Brain microvascular endothelial cell (primary cell): ENCODE measurements around the gene PNPT1.
"Not testable (repeated sequence)": the region's sequence is repeated elsewhere in the genome, so short reads cannot be mapped to it uniquely, and the experiment has no call there.

ENCODE experiments used
- DNase-seq: peaks from one replicate; pipeline ENCODE4 v3.0.0-alpha.2; 2020
- H3K27ac ChIP-seq: fragments of 250-450 bp; sonication (Bioruptor Pico); 2 replicates; pipeline ENCODE4 v1.5.1; 2020; ENCODE audit warnings: mild to moderate bottlenecking, moderate library complexity
- H3K27me3 ChIP-seq: fragments of 250-450 bp; sonication (Bioruptor Pico); replicated peaks from 2 replicates; pipeline ENCODE4 v1.5.1; 2020; ENCODE audit warnings: mild to moderate bottlenecking
- H3K36me3 ChIP-seq: fragments of 250-450 bp; sonication (Bioruptor Pico); replicated peaks from 2 replicates; pipeline ENCODE4 v1.5.1; 2020; ENCODE audit warnings: mild to moderate bottlenecking
- H3K4me3 ChIP-seq: 2 replicates; pipeline ENCODE4 v1.5.1; 2011; ENCODE audit warnings: low read depth, mild to moderate bottlenecking, control low read depth, low read length, moderate library complexity
- CTCF ChIP-seq: IDR thresholded peaks from 2 replicates; pipeline ENCODE4 v1.5.1; 2011; ENCODE audit warnings: low read depth, mild to moderate bottlenecking, moderate library complexity, low read length, control low read depth, inconsistent platforms; ENCODE audit errors: missing control alignments
- in situ Hi-C: cut with HindIII; loops from 2 replicates; pipeline ENCODE4 v1.10.0; 2017; ENCODE audit warnings: low sequenced_read_pairs, low pct_ligation_motif_present

The PNPT1 gene

GRCh38 chr2:55715626-55716025 lies 22.0 kb upstream of the PNPT1 start:
- no peak for DNase-seq
- H3K27ac ChIP-seq: no peak overlapping the region
- in situ Hi-C loops: no loop called here
- TF ChIP-seq CTCF: no peak
- no peak overlapping the region for H3K4me3 ChIP-seq
- no peaks in the 10 kb centered on the region for H3K27me3 ChIP-seq
- H3K36me3 ChIP-seq: no peaks in the 10 kb centered on the region

GRCh38 chr2:55715178-55715577 lies 21.5 kb upstream of the PNPT1 start:
- H3K27me3 ChIP-seq, in situ Hi-C loops, H3K36me3 ChIP-seq, H3K4me3 ChIP-seq, H3K27ac ChIP-seq, DNase-seq: not testable (repeated sequence)

DNA sequence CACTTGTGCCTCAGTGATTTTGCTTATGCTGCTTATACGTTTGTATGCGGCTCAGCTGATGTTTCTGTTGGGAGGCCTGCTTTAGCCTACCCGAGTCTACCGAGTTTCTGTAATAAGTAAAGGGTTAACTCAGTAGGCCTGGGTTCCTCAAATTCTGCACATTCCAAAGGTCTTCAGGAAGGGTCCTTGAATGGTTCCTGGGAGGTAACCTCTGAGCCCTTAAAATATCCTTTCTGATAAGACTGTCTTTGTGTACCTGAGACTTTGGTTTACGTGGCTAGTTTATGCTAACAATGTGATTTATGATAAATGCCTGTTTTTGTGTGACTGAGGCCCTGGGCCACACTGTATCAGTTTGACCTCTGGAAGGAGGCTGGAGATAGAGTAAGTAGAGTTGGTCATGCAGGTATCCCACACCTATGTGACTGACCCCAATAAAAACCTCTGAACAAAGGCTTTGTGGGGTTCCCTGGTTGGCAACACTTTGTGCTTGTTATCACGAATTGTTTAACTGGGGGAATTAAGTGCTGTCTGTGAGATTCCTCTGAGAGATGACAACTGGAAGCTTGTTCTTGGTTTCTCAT lies 18.9 kb upstream of the PNPT1 start:
- DNase-seq: no peak
- Histone ChIP-seq H3K4me3 (no peak overlapping the region), H3K27ac (no peak overlapping the region), H3K36me3 (no peaks in the 10 kb centered on the region), H3K27me3 (no peaks in the 10 kb centered on the region)
- in situ Hi-C loops: no loop called here
- TF ChIP-seq CTCF: no peak

DNA sequence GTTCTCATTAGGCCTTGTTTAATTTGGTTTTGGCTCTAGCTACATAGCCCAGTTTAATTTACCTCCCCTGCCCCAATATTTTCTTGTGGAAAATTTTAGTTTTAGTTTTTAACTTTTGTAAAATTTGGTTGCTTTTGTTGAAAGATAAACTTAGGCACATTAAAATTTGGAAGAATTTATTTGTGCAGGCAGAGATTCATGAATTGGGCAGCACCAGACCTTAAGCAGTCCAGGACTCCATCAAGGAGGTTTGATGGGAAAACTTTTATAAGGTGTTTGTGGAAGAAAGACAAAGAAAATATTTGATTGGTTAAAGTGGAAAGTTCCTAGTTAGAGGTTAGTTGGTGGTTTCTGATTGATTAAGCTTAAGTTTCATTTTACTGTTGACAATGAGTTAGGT lies 16.4 kb upstream of the PNPT1 start:
- H3K27me3 ChIP-seq: no peaks in the 10 kb centered on the region
- no peak overlapping the region for H3K27ac ChIP-seq
- no peak overlapping the region for H3K4me3 ChIP-seq
- no peak for DNase-seq
- in situ Hi-C loops: no loop called here
- TF ChIP-seq CTCF: no peak
- H3K36me3 ChIP-seq: no peaks in the 10 kb centered on the region

DNA sequence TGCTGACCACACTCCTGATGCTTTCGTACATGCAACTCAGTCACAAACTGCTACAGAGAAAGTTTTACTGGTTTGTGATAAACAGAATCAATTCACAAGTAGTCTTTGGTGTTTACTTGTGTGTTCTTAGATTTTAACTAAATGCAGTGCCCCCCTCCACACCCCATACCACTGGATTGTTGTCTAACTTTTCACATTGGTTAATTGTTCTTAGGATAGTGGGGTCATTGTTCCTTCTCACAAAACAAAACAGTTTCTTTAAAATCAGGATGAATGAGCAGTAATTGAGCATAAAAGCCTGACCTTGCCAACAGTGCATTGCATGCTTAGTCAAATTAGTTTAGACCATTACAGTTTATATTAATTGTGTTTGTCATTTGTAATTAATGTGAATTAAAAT lies 14.1 kb upstream of the PNPT1 start:
- no peaks in the 10 kb centered on the region for H3K36me3 ChIP-seq
- no peak for DNase-seq
- H3K27ac ChIP-seq: no peak overlapping the region
- H3K4me3 ChIP-seq: no peak overlapping the region
- TF ChIP-seq CTCF: no peak
- H3K27me3 ChIP-seq: no peaks in the 10 kb centered on the region
- in situ Hi-C loops: no loop called here

GRCh38 chr2:55706258-55706657 lies 12.6 kb upstream of the PNPT1 start:
- in situ Hi-C loops, H3K36me3 ChIP-seq, DNase-seq, H3K27ac ChIP-seq, H3K4me3 ChIP-seq, H3K27me3 ChIP-seq: not testable (repeated sequence)

GRCh38 chr2:55705027-55705653 lies 11.5 kb upstream of the PNPT1 start:
- Histone ChIP-seq H3K27me3 (no peaks in the 10 kb centered on the region), H3K27ac (no peak overlapping the region), H3K36me3 (no peaks in the 10 kb centered on the region), H3K4me3 (no peak overlapping the region)
- TF ChIP-seq CTCF: no peak
- in situ Hi-C loops: no loop called here
- DNase-seq: no peak
